Uterine smooth muscle cell (primary cell): ENCODE data around the gene TOP1. TPM values are rescaled to one million over a fixed set of nuclear protein-coding genes. Genes with fewer than 3 reads are reported as not detected.

Source experiments
- total RNA-seq: library from RNA; depleted of rRNA; stranded (reverse); fragments of >200 nt; gene quantifications from 2 replicates; pipeline ENCODE4 v1.2.3, GENCODE V29; 2014

TOP1 gene
- 30.2 and 37.4 TPM in 2 replicates for total RNA-seq

DNA sequence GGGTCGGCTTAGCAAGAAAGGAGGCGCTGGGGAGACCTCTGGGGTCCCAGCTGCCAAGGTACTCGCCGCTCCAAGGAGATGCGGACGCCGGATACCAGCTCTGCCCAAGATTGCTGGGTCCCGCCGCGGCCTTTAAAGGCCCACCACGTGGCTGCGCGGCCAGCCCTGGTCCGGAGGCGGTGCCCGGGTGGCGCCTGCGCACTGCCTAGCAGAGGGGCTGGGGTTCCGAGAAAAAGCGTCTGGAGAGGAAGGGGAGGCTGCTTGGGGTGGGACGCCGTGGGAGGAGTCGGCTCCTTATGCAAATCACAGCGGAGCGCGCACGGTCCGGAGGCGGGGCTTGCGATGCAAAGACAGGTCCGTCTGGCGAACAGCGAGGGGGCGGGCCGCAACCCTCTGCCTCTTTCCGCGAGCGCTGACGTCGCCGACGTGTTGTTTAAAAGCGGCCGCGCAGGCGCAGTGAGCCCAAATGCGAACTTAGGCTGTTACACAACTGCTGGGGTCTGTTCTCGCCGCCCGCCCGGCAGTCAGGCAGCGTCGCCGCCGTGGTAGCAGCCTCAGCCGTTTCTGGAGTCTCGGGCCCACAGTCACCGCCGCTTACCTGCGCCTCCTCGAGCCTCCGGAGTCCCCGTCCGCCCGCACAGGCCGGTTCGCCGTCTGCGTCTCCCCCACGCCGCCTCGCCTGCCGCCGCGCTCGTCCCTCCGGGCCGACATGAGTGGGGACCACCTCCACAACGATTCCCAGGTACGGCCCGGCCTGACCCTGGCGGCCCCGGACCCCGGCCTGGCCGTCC is at the start of gene TOP1:
TOP1 (plus strand) TSS at position 464 of the 791 bp plus-strand sequence; CDS start at position 710, 246 bp downstream.

DNA sequence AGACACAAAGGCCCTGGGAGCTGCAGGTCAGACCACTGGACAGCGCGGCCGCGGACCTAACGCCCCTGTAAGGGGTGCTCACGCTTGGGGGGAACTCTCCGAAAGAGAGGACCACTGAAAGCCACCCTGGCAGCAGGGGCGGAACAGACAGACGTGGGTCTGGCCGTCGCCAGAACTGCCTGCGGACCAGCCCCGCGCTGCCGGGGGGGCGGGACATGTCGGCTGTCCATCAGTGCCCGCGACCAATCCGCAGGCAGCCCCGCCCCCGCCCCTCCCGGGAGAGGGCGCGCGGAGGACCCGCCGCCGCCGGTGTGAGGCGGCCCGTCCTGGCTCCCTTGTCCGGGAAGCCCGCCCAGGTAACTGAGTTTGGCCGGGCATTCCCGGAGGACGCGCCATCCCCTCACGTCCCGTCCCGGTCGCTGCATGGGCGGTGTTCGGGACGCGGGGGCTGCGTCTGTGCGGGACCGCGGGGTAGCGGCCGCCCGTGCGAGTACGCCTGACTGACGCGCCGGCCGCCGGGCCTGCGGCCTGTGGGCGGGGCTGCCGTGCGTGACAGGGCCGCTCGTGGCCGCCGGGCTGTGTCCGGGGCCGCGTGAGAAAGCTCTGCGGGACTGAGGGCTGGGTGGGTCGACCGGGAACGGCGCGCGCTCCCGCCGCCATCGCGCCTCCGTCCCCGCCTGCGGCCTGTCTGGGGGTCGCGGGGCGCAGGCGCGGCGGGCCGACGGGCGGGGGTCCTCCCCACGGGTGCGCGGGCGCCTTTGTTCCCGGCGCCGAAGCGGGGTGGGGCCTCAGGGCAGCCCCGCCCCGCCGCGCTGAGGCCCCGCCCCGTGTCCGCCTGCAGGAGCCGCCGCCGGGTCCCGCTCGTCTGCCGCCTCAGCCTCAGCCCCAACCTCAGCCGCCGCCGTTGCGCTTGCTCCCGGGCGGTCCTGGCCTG is 108.3 kb downstream of the TOP1 start, which contains the start of gene PLCG1:
PLCG1 (plus strand) TSS at position 864 of the 934 bp plus-strand sequence. CDS start 99 bp downstream, outside the sequence.

Other genes with a start within 250 kb of the TOP1 start
- 66.5 and 81.2 TPM in 2 replicates for gene PLCG1, start 108.7 kb downstream of the TOP1 start, total RNA-seq